CD8-positive, alpha-beta memory T cell (primary cell): ENCODE results near the gene ABCA9. TPM values are rescaled to one million over a fixed set of nuclear protein-coding genes. Genes with fewer than 3 reads are reported as not detected.
A peak's percentile ranks its signal among the peaks of the same experiment; 100 is the strongest.
"Not testable (repeated sequence)": the region's sequence is repeated elsewhere in the genome, so short reads cannot be mapped to it uniquely, and the experiment has no call there.

ENCODE experiments used
- CTCF ChIA-PET: fragments of 350-600 bp; sonication (Branson Sonifier 250); formaldehyde crosslinking; loops from one replicate; lab custom pipeline; 2021; ENCODE audit warnings: antibody characterized with exemption; lab: Charles Lee
- POLR2A ChIA-PET: fragments of 350-600 bp; sonication (Branson Sonifier 250); formaldehyde crosslinking; loops from one replicate; lab custom pipeline; 2021; ENCODE audit warnings: antibody characterized with exemption; lab: Charles Lee
- DNase-seq, 5 donors: peaks; one replicate each; pipeline versions ENCODE4 v3.0.0 to v3.0.0-alpha.2; 2020 to 2022; ENCODE audit warnings: mixed read lengths in 1 of 5
- H3K27ac ChIP-seq: one replicate; pipeline ENCODE4 v1.7.0; 2013; ENCODE audit warnings: low read depth, mild to moderate bottlenecking, low read length, moderate library complexity
- H3K27me3 ChIP-seq: 2 replicates; pipeline ENCODE4 v1.7.0; 2013; ENCODE audit warnings: low read length, mild to moderate bottlenecking; ENCODE audit not compliant: insufficient read depth, poor library complexity, severe bottlenecking
- H3K36me3 ChIP-seq: 2 replicates; pipeline ENCODE4 v1.7.0; 2013; ENCODE audit warnings: mild to moderate bottlenecking, low read length, moderate library complexity; ENCODE audit not compliant: insufficient read depth
- H3K4me1 ChIP-seq: 2 replicates; pipeline ENCODE4 v1.7.0; 2013; ENCODE audit warnings: mild to moderate bottlenecking, low read length, moderate library complexity; ENCODE audit not compliant: insufficient read depth
- H3K4me3 ChIP-seq: 2 replicates; pipeline ENCODE4 v1.7.0; 2013; ENCODE audit warnings: mild to moderate bottlenecking, low read length
- H3K9me3 ChIP-seq: 2 replicates; pipeline ENCODE4 v1.7.0; 2013; ENCODE audit warnings: mild to moderate bottlenecking, low read length
- H3K27ac Mint-ChIP-seq, 8 donors: one replicate each; pipeline ENCODE4 v1.8.0; 2020 to 2021; ENCODE audit warnings: mixed read lengths in 8 of 8, mild to moderate bottlenecking in 6 of 8, inconsistent platforms in 3 of 8, moderate library complexity in 3 of 8
- H3K27me3 Mint-ChIP-seq, 2 donors: one replicate each; pipeline ENCODE4 v1.8.0; 2020 to 2021; ENCODE audit warnings: mixed read lengths in 2 of 2, mild to moderate bottlenecking in 1 of 2, moderate library complexity in 1 of 2
- H3K36me3 Mint-ChIP-seq, 3 donors: one replicate each; pipeline ENCODE4 v1.8.0; 2020 to 2021; ENCODE audit warnings: mixed read lengths in 3 of 3, inconsistent platforms in 1 of 3, mild to moderate bottlenecking in 1 of 3
- H3K4me1 Mint-ChIP-seq, 3 donors: one replicate each; pipeline ENCODE4 v1.8.0; 2020 to 2021; ENCODE audit warnings: mixed read lengths in 3 of 3, inconsistent platforms in 1 of 3, mild to moderate bottlenecking in 1 of 3
- H3K4me3 Mint-ChIP-seq, 7 donors: one replicate each; pipeline ENCODE4 v1.8.0; 2020 to 2021; ENCODE audit warnings: mixed read lengths in 7 of 7, mild to moderate bottlenecking in 6 of 7, moderate library complexity in 4 of 7, inconsistent platforms in 2 of 7
- H3K9me3 Mint-ChIP-seq, 5 donors: one replicate each; pipeline ENCODE4 v1.8.0; 2020 to 2022; ENCODE audit warnings: mixed read lengths in 5 of 5, mild to moderate bottlenecking in 3 of 5, moderate library complexity in 2 of 5, inconsistent platforms in 1 of 5
- polyA plus RNA-seq: library from polyadenylated mRNA; unstranded; fragments of 300-500 nt; fragmentation: Illumina TruSeq; gene quantifications from one replicate; pipeline ENCODE4 v1.2.3, GENCODE V29; 2021
- total RNA-seq, 2 experiments: library from RNA; stranded (reverse); gene quantifications; one replicate each; pipeline ENCODE4 v1.2.3, GENCODE V29; 2021

ABCA9 gene
- total and polyA plus RNA-seq, 3 experiments from 2014 or later, result not detected

- H3K4me3 ChIP-seq, result no peak overlapping the region
- no peak overlapping the region for H3K27ac ChIP-seq
- H3K4me1 Mint-ChIP-seq, result no peaks in the 10 kb centered on the region
- no peaks in the 10 kb centered on the region for H3K9me3 ChIP-seq
- POLR2A ChIA-PET, result no interaction called here
- H3K27ac Mint-ChIP-seq, result no peak overlapping the region
- no peaks in the 10 kb centered on the region for H3K4me1 ChIP-seq
- H3K27me3 Mint-ChIP-seq, result peaks cover 2 to 12% of the 10 kb centered on the region in 2 donors
- no peaks in the 10 kb centered on the region for H3K27me3 ChIP-seq
- no peak for DNase-seq
- H3K4me3 Mint-ChIP-seq, result no peak overlapping the region
- CTCF ChIA-PET, result no interaction called here
- H3K36me3 ChIP-seq, result no peaks in the 10 kb centered on the region
- peaks cover 0 to 4% (median 0%) of the 10 kb centered on the region in 5 donors for H3K9me3 Mint-ChIP-seq
- no peaks in the 10 kb centered on the region for H3K36me3 Mint-ChIP-seq
Observed at GRCh38 chr17:68969101-68969500, 91.6 kb downstream of the ABCA9 start.

- Mint-ChIP-seq H3K4me1 (no peaks in the 10 kb centered on the region), H3K4me3 (no peak overlapping the region), H3K27ac (no peak overlapping the region), H3K36me3 (no peaks in the 10 kb centered on the region), H3K27me3 (peaks cover 2 to 4% of the 10 kb centered on the region in 2 donors), H3K9me3 (peaks cover 0 to 4% (median 0%) of the 10 kb centered on the region in 5 donors)
- H3K4me1 ChIP-seq, result no peaks in the 10 kb centered on the region
- H3K36me3 ChIP-seq, result no peaks in the 10 kb centered on the region
- H3K27ac ChIP-seq, result no peak overlapping the region
- DNase-seq, result no peak
- no peaks in the 10 kb centered on the region for H3K27me3 ChIP-seq
- POLR2A ChIA-PET, result no interaction called here
- no peak overlapping the region for H3K4me3 ChIP-seq
- CTCF ChIA-PET, result no interaction called here
- H3K9me3 ChIP-seq, result no peaks in the 10 kb centered on the region
Observed at GRCh38 chr17:68963958-68964357, 96.8 kb downstream of the ABCA9 start.

GRCh38 chr17:68961214-68961882, 99.4 kb downstream of the ABCA9 start:
- Mint-ChIP-seq H3K4me3 (no peak overlapping the region), H3K9me3 (peaks cover 0 to 4% (median 0%) of the 10 kb centered on the region in 5 donors), H3K27me3 (peaks cover 0 to 4% of the 10 kb centered on the region in 2 donors), H3K27ac (no peak overlapping the region), H3K4me1 (no peaks in the 10 kb centered on the region), H3K36me3 (no peaks in the 10 kb centered on the region)
- no peak overlapping the region for H3K27ac ChIP-seq
- POLR2A ChIA-PET, result no interaction called here
- DNase-seq, result no peak
- no peaks in the 10 kb centered on the region for H3K27me3 ChIP-seq
- CTCF ChIA-PET, result no interaction called here
- H3K4me1 ChIP-seq, result no peaks in the 10 kb centered on the region
- no peaks in the 10 kb centered on the region for H3K9me3 ChIP-seq
- H3K36me3 ChIP-seq, result no peaks in the 10 kb centered on the region
- H3K4me3 ChIP-seq, result no peak overlapping the region

- DNase-seq, H3K27ac Mint-ChIP-seq, H3K27ac ChIP-seq, H3K4me3 ChIP-seq, H3K36me3 Mint-ChIP-seq, H3K9me3 Mint-ChIP-seq, H3K4me3 Mint-ChIP-seq, H3K36me3 ChIP-seq, CTCF ChIA-PET, H3K27me3 Mint-ChIP-seq, H3K27me3 ChIP-seq, POLR2A ChIA-PET, H3K4me1 Mint-ChIP-seq, H3K9me3 ChIP-seq, H3K4me1 ChIP-seq: not testable (repeated sequence)
Observed at GRCh38 chr17:68959117-68959516, 101.6 kb downstream of the ABCA9 start.

GRCh38 chr17:68957944-68958343, 102.8 kb downstream of the ABCA9 start:
- Histone ChIP-seq H3K27me3 (no peaks in the 10 kb centered on the region), H3K4me1 (no peaks in the 10 kb centered on the region), H3K27ac (no peak overlapping the region), H3K36me3 (no peaks in the 10 kb centered on the region), H3K9me3 (no peaks in the 10 kb centered on the region), H3K4me3 (no peak overlapping the region)
- Mint-ChIP-seq H3K36me3 (no peaks in the 10 kb centered on the region), H3K9me3 (no peaks in the 10 kb centered on the region), H3K27ac (no peak overlapping the region), H3K4me1 (no peaks in the 10 kb centered on the region), H3K4me3 (no peak overlapping the region), H3K27me3 (peaks cover 3 to 4% of the 10 kb centered on the region in 2 donors)
- CTCF ChIA-PET, result no interaction called here
- no peak for DNase-seq
- POLR2A ChIA-PET, result no interaction called here

DNA sequence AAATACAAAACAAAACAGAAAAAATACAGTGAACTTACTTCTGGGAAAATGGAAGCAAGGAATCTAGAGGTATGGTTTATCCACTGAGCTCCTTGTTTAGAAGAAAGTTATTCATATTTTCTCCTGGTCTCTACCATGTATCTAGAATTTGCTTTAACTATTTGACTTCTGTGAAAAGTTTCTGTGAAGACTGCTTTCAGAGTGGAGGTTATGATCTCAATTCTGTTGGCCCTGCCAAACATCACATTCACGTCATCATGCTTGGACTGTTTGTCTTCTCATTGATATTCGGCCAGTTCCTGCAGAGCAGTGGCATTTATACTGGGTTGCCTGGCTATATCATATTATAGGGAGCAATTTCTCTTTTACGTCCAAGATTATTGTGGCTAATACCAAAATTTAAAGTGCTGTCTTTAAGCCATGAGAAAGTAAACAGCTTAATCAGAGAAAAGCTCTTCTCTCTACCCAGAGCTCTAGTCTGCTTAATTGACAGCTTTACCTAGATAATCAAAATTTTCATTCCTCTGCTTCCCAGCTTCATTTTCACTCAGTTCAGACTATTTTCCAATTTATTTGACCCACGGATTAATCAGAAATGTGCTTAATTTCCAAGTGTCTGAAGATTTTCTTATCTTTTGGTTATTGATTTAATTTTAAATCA, 105.4 kb downstream of the ABCA9 start, which contains the start of gene ABCA8:
Gene ABCA8, minus strand, starts transcription at position 212 of the 661 bp plus-strand sequence. CDS start 13,358 bp downstream, outside the sequence.
- no peaks in the 10 kb centered on the region for H3K36me3 ChIP-seq
- Mint-ChIP-seq H3K36me3 (no peaks in the 10 kb centered on the region), H3K4me3 (no peak within 1 kb of the TSS), H3K27me3 (peaks cover 3 to 5% of the 10 kb centered on the region in 2 donors), H3K4me1 (no peaks in the 10 kb centered on the region), H3K27ac (no peak within 1 kb of the TSS), H3K9me3 (no peaks in the 10 kb centered on the region)
- H3K27ac ChIP-seq, result peak within 1 kb of the TSS; percentile 27
- POLR2A ChIA-PET, result no interaction called here
- CTCF ChIA-PET, result no interaction called here
- no peak for DNase-seq
- H3K4me1 ChIP-seq, result no peaks in the 10 kb centered on the region
- no peak within 1 kb of the TSS for H3K4me3 ChIP-seq
- no peaks in the 10 kb centered on the region for H3K9me3 ChIP-seq
- H3K27me3 ChIP-seq, result no peaks in the 10 kb centered on the region

DNA sequence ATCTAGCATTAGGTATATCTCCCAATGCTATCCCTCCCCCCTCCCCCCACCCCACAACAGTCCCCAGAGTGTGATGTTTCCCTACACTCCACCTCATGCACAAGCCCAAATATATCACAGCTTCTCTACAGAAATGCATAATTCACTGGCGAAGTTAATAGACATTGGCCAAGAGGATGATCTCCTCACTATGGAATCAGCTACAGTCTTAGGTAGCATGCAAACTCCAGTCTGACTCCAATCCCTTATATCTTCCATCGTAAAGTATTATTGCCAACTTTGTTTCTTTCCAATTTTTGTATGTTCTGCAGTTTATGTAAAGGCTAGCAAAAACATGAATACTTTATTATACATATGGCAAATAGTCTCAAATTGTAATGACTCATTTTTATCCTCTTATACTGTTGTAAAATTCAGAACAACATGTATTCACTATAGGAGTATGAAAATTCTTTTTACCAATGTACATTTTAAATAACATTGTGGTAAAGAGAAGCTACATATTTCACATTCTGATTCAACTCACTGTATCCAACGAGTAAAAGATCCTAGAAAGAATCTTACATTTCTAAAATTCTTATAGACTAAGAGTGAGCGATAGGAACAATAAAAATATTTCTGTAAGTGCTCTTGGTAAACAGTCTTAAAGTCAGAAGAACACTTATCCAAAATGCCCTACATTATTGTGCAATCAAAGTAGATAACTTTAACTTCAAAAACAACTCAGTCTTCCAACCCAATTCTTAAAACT, 106.4 kb downstream of the ABCA9 start:
- no peaks in the 10 kb centered on the region for H3K36me3 Mint-ChIP-seq
- no peak for DNase-seq
- no peak overlapping the region for H3K4me3 ChIP-seq
- peak overlapping the region; percentile 27 for H3K27ac ChIP-seq
- H3K27me3 ChIP-seq, result no peaks in the 10 kb centered on the region
- H3K4me1 ChIP-seq, result no peaks in the 10 kb centered on the region
- no peak overlapping the region for H3K27ac Mint-ChIP-seq
- no peaks in the 10 kb centered on the region for H3K9me3 ChIP-seq
- no peaks in the 10 kb centered on the region for H3K9me3 Mint-ChIP-seq
- POLR2A ChIA-PET, result no interaction called here
- no peaks in the 10 kb centered on the region for H3K36me3 ChIP-seq
- no peaks in the 10 kb centered on the region for H3K4me1 Mint-ChIP-seq
- peaks cover 3 to 5% of the 10 kb centered on the region in 2 donors for H3K27me3 Mint-ChIP-seq
- no peak overlapping the region for H3K4me3 Mint-ChIP-seq
- CTCF ChIA-PET, result no interaction called here

GRCh38 chr17:68953340-68953997, 107.3 kb downstream of the ABCA9 start:
- H3K27ac ChIP-seq, result no peak overlapping the region
- H3K9me3 ChIP-seq, result no peaks in the 10 kb centered on the region
- Mint-ChIP-seq H3K9me3 (peaks cover 0 to 2% (median 0%) of the 10 kb centered on the region in 5 donors), H3K27ac (no peak overlapping the region), H3K4me3 (no peak overlapping the region), H3K27me3 (peaks cover 3 to 5% of the 10 kb centered on the region in 2 donors), H3K36me3 (no peaks in the 10 kb centered on the region), H3K4me1 (no peaks in the 10 kb centered on the region)
- no peaks in the 10 kb centered on the region for H3K27me3 ChIP-seq
- no peak for DNase-seq
- CTCF ChIA-PET, result no interaction called here
- no peaks in the 10 kb centered on the region for H3K4me1 ChIP-seq
- no peaks in the 10 kb centered on the region for H3K36me3 ChIP-seq
- POLR2A ChIA-PET, result no interaction called here
- no peak overlapping the region for H3K4me3 ChIP-seq
